ENCODE data around the gene INSIG1.

Gene INSIG1

GRCh38 chr7:155284496-155285274, 13.0 kb upstream of the INSIG1 start:
- H3K4me3 ChIP-seq (replicated peaks; ENCODE audit: low read depth, low read length) = no peak overlapping the region
- no peak for TF ChIP-seq CTCF (IDR thresholded peaks at IDR 0.05; ENCODE audit: low read depth, low read length, missing control alignments)
- DNase-seq (ENCODE audit: extremely low read depth, low read depth) = no peak

- no peak overlapping the region for H3K4me3 ChIP-seq (replicated peaks; ENCODE audit: low read depth, low read length)
- TF ChIP-seq CTCF (IDR thresholded peaks at IDR 0.05; ENCODE audit: low read depth, low read length, missing control alignments) = no peak
- DNase-seq (ENCODE audit: extremely low read depth, low read depth) = no peak
Measured at GRCh38 chr7:155285423-155285822, 12.3 kb upstream of the INSIG1 start.

- no peak for TF ChIP-seq CTCF (IDR thresholded peaks at IDR 0.05; ENCODE audit: low read depth, low read length, missing control alignments)
- DNase-seq (ENCODE audit: extremely low read depth, low read depth) = no peak
Measured at GRCh38 chr7:155285833-155286232, 11.8 kb upstream of the INSIG1 start.

GRCh38 chr7:155286686-155287085, 11.0 kb upstream of the INSIG1 start:
- TF ChIP-seq CTCF (IDR thresholded peaks at IDR 0.05; ENCODE audit: low read depth, low read length, missing control alignments) = no peak
- H3K4me3 ChIP-seq (replicated peaks; ENCODE audit: low read depth, low read length) = no peak overlapping the region
- no peak for DNase-seq (ENCODE audit: extremely low read depth, low read depth)

More at GRCh38 chr7:155285833-155286232, 11.8 kb upstream of the INSIG1 start:
- H3K4me3 ChIP-seq (replicated peaks; ENCODE audit: low read depth, low read length) = no peak overlapping the region

GRCh38 chr7:155287284-155287935, 10.3 kb upstream of the INSIG1 start:
- no peak for DNase-seq (ENCODE audit: extremely low read depth, low read depth)
- H3K4me3 ChIP-seq (replicated peaks; ENCODE audit: low read depth, low read length) = no peak overlapping the region
- no peak for TF ChIP-seq CTCF (IDR thresholded peaks at IDR 0.05; ENCODE audit: low read depth, low read length, missing control alignments)

- no peak overlapping the region for H3K4me3 ChIP-seq (replicated peaks; ENCODE audit: low read depth, low read length)
- no peak for TF ChIP-seq CTCF (IDR thresholded peaks at IDR 0.05; ENCODE audit: low read depth, low read length, missing control alignments)
Measured at GRCh38 chr7:155288055-155288454, 9.6 kb upstream of the INSIG1 start.

More at GRCh38 chr7:155288055-155288454, 9.6 kb upstream of the INSIG1 start:
- DNase-seq (ENCODE audit: extremely low read depth, low read depth) = no peak
